IMR-90 (cell line): Measurements from ENCODE around the gene ZBTB45. TPM values are rescaled to one million over a fixed set of nuclear protein-coding genes. Genes with fewer than 3 reads are reported as not detected.

Experiments used
- ATAC-seq: fragments of 200-7000 bp; cut with Tn5 transposase; 2 replicates; pipeline ENCODE4 v1.9.1; 2020; ENCODE audit warnings: low read depth, mild to moderate bottlenecking, moderate library complexity
- BruUV-seq: library from RNA; stranded (reverse); fragments of 400-500 nt; replicated peaks from 2 replicates; lab custom pipeline; 2021; lab: Mats Ljungman, UMichigan
- CTCF ChIA-PET: fragments of 300-600 bp; formaldehyde crosslinking; extraction: SDS; loops from one replicate; lab custom pipeline; 2021; ENCODE audit warnings: antibody characterized with exemption; lab: Yijun Ruan, JAX
- POLR2A ChIA-PET: fragments of 300-600 bp; sonication (Branson Sonifier 250); formaldehyde crosslinking; loops from one replicate; lab custom pipeline; 2022; ENCODE audit warnings: antibody characterized with exemption; ENCODE audit not compliant: unreplicated experiment; lab: Charles Lee
- DNase-seq: peaks from one replicate; pipeline ENCODE4 v3.0.0; 2013
- H2AFZ ChIP-seq: replicated peaks from 2 replicates; pipeline ENCODE3; 2013; ENCODE audit warnings: low read length, mild to moderate bottlenecking; ENCODE audit not compliant: poor library complexity
- H2AK5ac ChIP-seq: 2 replicates; pipeline ENCODE4 v1.6.1; 2013; ENCODE audit warnings: low read depth, low read length, inconsistent platforms
- H2AK9ac ChIP-seq: replicated peaks from 2 replicates; pipeline ENCODE3; 2013; ENCODE audit warnings: mild to moderate bottlenecking, low read depth, low read length, moderate library complexity; ENCODE audit not compliant: poor library complexity
- H2BK120ac ChIP-seq: 2 replicates; pipeline ENCODE4 v1.6.1; 2013; ENCODE audit warnings: low read depth, low read length, inconsistent platforms
- H2BK15ac ChIP-seq: 3 replicates; pipeline ENCODE4 v1.6.1; 2013; ENCODE audit warnings: low read depth, low read length, inconsistent platforms
- H2BK20ac ChIP-seq: 2 replicates; pipeline ENCODE4 v1.6.1; 2013; ENCODE audit warnings: low read depth, mild to moderate bottlenecking, inconsistent platforms, low read length, moderate library complexity
- H2BK5ac ChIP-seq: 2 replicates; pipeline ENCODE4 v1.6.1; 2013; ENCODE audit warnings: mild to moderate bottlenecking, low read depth, low read length, inconsistent platforms; ENCODE audit not compliant: poor library complexity, severe bottlenecking
- H3K14ac ChIP-seq: replicated peaks from 2 replicates; pipeline ENCODE4 v1.6.1; 2013; ENCODE audit warnings: low read depth, low read length, inconsistent platforms
- H3K18ac ChIP-seq: 2 replicates; pipeline ENCODE4 v1.6.1; 2013; ENCODE audit warnings: low read depth, low read length, control low read depth
- H3K23ac ChIP-seq: 2 replicates; pipeline ENCODE4 v1.6.1; 2013; ENCODE audit warnings: low read depth, low read length, inconsistent platforms
- H3K27ac ChIP-seq: 2 replicates; pipeline ENCODE4 v1.5.1; 2013; ENCODE audit warnings: mild to moderate bottlenecking, control low read depth, low read length; ENCODE audit not compliant: insufficient read depth
- H3K27me3 ChIP-seq: 2 replicates; pipeline ENCODE4 v1.6.1; 2013; ENCODE audit warnings: low read length; ENCODE audit not compliant: control insufficient read depth, insufficient read depth
- H3K36me3 ChIP-seq: 2 replicates; pipeline ENCODE4 v1.6.1; 2013; ENCODE audit warnings: low read length, mixed read lengths; ENCODE audit not compliant: control insufficient read depth, insufficient read depth
- H3K4ac ChIP-seq: 2 replicates; pipeline ENCODE4 v1.6.1; 2013; ENCODE audit warnings: low read depth, low read length, inconsistent platforms
- H3K4me1 ChIP-seq: 2 replicates; pipeline ENCODE4 v1.6.1; 2013; ENCODE audit warnings: low read length, mixed read lengths; ENCODE audit not compliant: control insufficient read depth, insufficient read depth
- H3K4me2 ChIP-seq: 2 replicates; pipeline ENCODE4 v1.6.1; 2013; ENCODE audit warnings: low read depth, mild to moderate bottlenecking, control low read depth, low read length, moderate library complexity
- H3K4me3 ChIP-seq: 2 replicates; pipeline ENCODE4 v1.5.1; 2013; ENCODE audit warnings: low read depth, mild to moderate bottlenecking, control low read depth, low read length, moderate library complexity; ENCODE audit not compliant: insufficient read depth
- H3K56ac ChIP-seq: 2 replicates; pipeline ENCODE4 v1.6.1; 2013; ENCODE audit warnings: low read length, inconsistent platforms; ENCODE audit not compliant: insufficient read depth; ENCODE audit errors: extremely low read depth
- H3K79me1 ChIP-seq, 2 experiments: 2 replicates each; pipeline ENCODE4 v1.6.1; 2013; ENCODE audit warnings: low read length in 2 of 2, inconsistent platforms in 1 of 2, low read depth in 1 of 2
- H3K9ac ChIP-seq: 2 replicates; pipeline ENCODE4 v1.6.1; 2013; ENCODE audit warnings: low read depth, low read length, control low read depth
- H3K9me1 ChIP-seq: 2 replicates; pipeline ENCODE4 v1.6.1; 2013; ENCODE audit warnings: low read length, inconsistent platforms; ENCODE audit not compliant: insufficient read depth
- H3K9me3 ChIP-seq: 2 replicates; pipeline ENCODE4 v1.6.1; 2013; ENCODE audit warnings: low read length; ENCODE audit not compliant: control insufficient read depth, insufficient read depth
- H4K20me1 ChIP-seq: 2 replicates; pipeline ENCODE4 v1.6.1; 2013; ENCODE audit warnings: low read length, inconsistent platforms; ENCODE audit not compliant: insufficient read depth
- H4K5ac ChIP-seq: 2 replicates; pipeline ENCODE4 v1.6.1; 2013; ENCODE audit warnings: mild to moderate bottlenecking, low read depth, low read length, control low read depth
- H4K8ac ChIP-seq, 2 experiments: 2 replicates each; pipeline ENCODE4 v1.6.1; 2013; ENCODE audit warnings: low read depth in 2 of 2, low read length in 2 of 2, control low read depth in 1 of 2, inconsistent platforms in 1 of 2
- H4K91ac ChIP-seq: 2 replicates; pipeline ENCODE4 v1.6.1; 2013; ENCODE audit warnings: low read depth, low read length, inconsistent platforms; ENCODE audit not compliant: insufficient read depth
- CHD1 ChIP-seq: IDR thresholded peaks from 2 replicates; pipeline ENCODE4 v1.6.1; 2012; ENCODE audit warnings: low read depth, low read length, improper control_type of control experiment
- ELK1 ChIP-seq: fragments of 150-350 bp; IDR thresholded peaks from 2 replicates; pipeline ENCODE4 v1.6.1; 2016; ENCODE audit warnings: low read depth, mild to moderate bottlenecking, low read length, moderate library complexity, borderline replicate concordance
- RAD21 ChIP-seq: IDR thresholded peaks from 2 replicates; pipeline ENCODE4 v1.6.1; 2012; ENCODE audit warnings: low read length, improper control_type of control experiment
- WGBS, 2 experiments: methylation state at CpG; one replicate each; pipeline versions ENCODE4 v1.1.5 to v1.1.7; 2013; ENCODE audit warnings: missing lambda C conversion rate in 2 of 2; ENCODE audit not compliant: insufficient read length in 1 of 2; ENCODE audit errors: extremely low coverage in 2 of 2; 5-methylcytosine and 5-hydroxymethylcytosine counted together
- dilution Hi-C: fragments of 300-500 bp; cut with HindIII; formaldehyde crosslinking; loops from one replicate; pipeline ENCODE4 v1.14.3; 2018; ENCODE audit warnings: low sequenced_read_pairs; ENCODE audit not compliant: unreplicated experiment
- in situ Hi-C: fragments of 300-500 bp; cut with MboI; formaldehyde crosslinking; loops from 3 replicates; pipeline ENCODE4 v1.14.3; 2019; ENCODE audit warnings: low sequenced_read_pairs, inconsistent platforms, mixed read lengths
- intact Hi-C: fragments of 100-400 bp; cut with micrococcal nuclease; formaldehyde crosslinking; loops from 2 replicates; pipeline ENCODE4 v1.10.0; 2022
- polyA plus RNA-seq, 3 experiments: library from polyadenylated mRNA; depleted of rRNA; stranded (reverse); fragments of >200 nt; gene quantifications; 2 replicates each; pipeline ENCODE4 v1.2.3, GENCODE V29; 2012; ENCODE audit warnings: low replicate concordance in 1 of 3
- total RNA-seq: library from RNA; depleted of rRNA; stranded (reverse); fragments of >200 nt; gene quantifications from 2 replicates; pipeline ENCODE4 v1.2.3, GENCODE V29; 2012

The ZBTB45 gene
- total and polyA plus RNA-seq, 2 of the 4 experiments (the other 2 are of a cell fraction) = 1.4 to 9.7 TPM

- CTCF ChIA-PET = no interaction called here
- POLR2A ChIA-PET = interaction anchor here (0.5 kb wide), 1 partner anchor 18 kb away, joined by 8 read pairs; no protein-coding TSS in a partner anchor
- dilution Hi-C loops = no loop called here
Observed at GRCh38 chr19:58468216-58468839, 51.3 kb downstream of the ZBTB45 start.

More at GRCh38 chr19:58468216-58468839, 51.3 kb downstream of the ZBTB45 start:
- H3K4me2 ChIP-seq = no peak overlapping the region; the same call in 1 of the 2 replicates
- no peaks in the 10 kb centered on the region for H3K9me3 ChIP-seq
- H2BK5ac ChIP-seq = no peak overlapping the region
- peak overlapping the region; percentile 87 for H2AK9ac ChIP-seq
- no peak overlapping the region for H2AFZ ChIP-seq
- no peak overlapping the region for H4K91ac ChIP-seq
- peak overlapping the region; percentile 59; the same call in 1 of the 2 replicates for H3K23ac ChIP-seq
- DNase-seq (peak; percentile 9), ATAC-seq (no peak)
- H3K36me3 ChIP-seq = peaks cover 27% of the 10 kb centered on the region
- no peak overlapping the region for H4K5ac ChIP-seq
- H3K4me3 ChIP-seq = no peak overlapping the region
- TF ChIP-seq RAD21 (no peak), CHD1 (no peak), ELK1 (no peak)
- intact Hi-C loops (no loop called here), in situ Hi-C loops (no loop called here)
- 74% methylated on average over 5 of the region's 5 CpGs; no CpG with 5 or more reads in 1 of the 2 experiments for WGBS, 2 experiments
- peaks cover 21% of the 10 kb centered on the region for H3K9me1 ChIP-seq
- peaks cover 7% of the 10 kb centered on the region for H3K4me1 ChIP-seq
- peaks cover 13% of the 10 kb centered on the region for H4K20me1 ChIP-seq
- no peak overlapping the region for H3K56ac ChIP-seq
- H3K14ac ChIP-seq = no peak overlapping the region; the same call in 1 of the 2 replicates
- no TSS peak for BruUV-seq
- no peaks in the 10 kb centered on the region for H3K27me3 ChIP-seq
- no peak overlapping the region for H4K8ac ChIP-seq
- no peak overlapping the region for H2BK15ac ChIP-seq
- H3K9ac ChIP-seq = no peak overlapping the region
- H2BK120ac ChIP-seq = no peak overlapping the region
- no peak overlapping the region; the same call in 1 of the 2 replicates for H3K27ac ChIP-seq
- peaks cover 14 to 34% of the 10 kb centered on the region in 2 experiments; a peak in 3 of 4 replicates for H3K79me1 ChIP-seq
- H2BK20ac ChIP-seq = no peak overlapping the region
- no peak overlapping the region for H3K4ac ChIP-seq
- H3K18ac ChIP-seq = no peak overlapping the region
- H2AK5ac ChIP-seq = peak overlapping the region; percentile 28
